Mucosa of descending colon (tissue), 3 donors: Measurements from ENCODE around the gene GALNTL6. TPM values are rescaled to one million over a fixed set of nuclear protein-coding genes. Genes with fewer than 3 reads are reported as not detected.

ENCODE experiments used
- ATAC-seq: fragments of 200-7000 bp; cut with Tn5 transposase; one replicate; pipeline ENCODE4 v1.9.1; 2020; ENCODE audit warnings: mild to moderate bottlenecking, moderate library complexity
- DNase-seq, 3 donors: peaks; one replicate each; pipeline ENCODE4 v3.0.0-alpha.2; 2020
- H3K36me3 ChIP-seq: fragments of 200-600 bp; one replicate; pipeline ENCODE4 v1.8.0; 2021; ENCODE audit warnings: low read depth, mild to moderate bottlenecking
- H3K4me1 ChIP-seq: fragments of 200-600 bp; one replicate; pipeline ENCODE4 v1.8.0; 2021; ENCODE audit warnings: low read depth, mild to moderate bottlenecking
- H3K4me3 ChIP-seq: fragments of 200-600 bp; one replicate; pipeline ENCODE4 v1.8.0; 2021; ENCODE audit warnings: mild to moderate bottlenecking
- H3K9me3 ChIP-seq: fragments of 200-600 bp; one replicate; pipeline ENCODE4 v1.8.0; 2021; ENCODE audit warnings: mild to moderate bottlenecking
- CTCF ChIP-seq: fragments of 200-600 bp; IDR thresholded peaks from one replicate; pipeline ENCODE4 v1.8.0; 2022; ENCODE audit warnings: antibody characterized with exemption, mild to moderate bottlenecking
- intact Hi-C, 2 donors: fragments of 100-400 bp; cut with DNase I in 1 of 2; cut with micrococcal nuclease in 1 of 2; formaldehyde crosslinking; loops; one replicate each; pipeline versions ENCODE4 v1.11.0 to v1.11.1; 2022; cut with DNase I, micrococcal nuclease
- total RNA-seq, 3 donors: library from RNA; stranded (reverse); fragmentation: NEBNext Ultra II Directional in 2 of 3; extraction: Animal tissue kit (Norgen Biotek cat#: 25700) in 2 of 3; gene quantifications; one replicate each; pipeline versions ENCODE4 v1.2.1 to v1.2.4, GENCODE V29; 2021 to 2023
- donor health status: DM: no; HTN: no; CAD: no; lungs with moderate emphysema.
- donor health status: DM: no; HTN: no; CAD: no.
- donor health status: DM: no; HTN: yes; CAD: no.

The GALNTL6 gene
- total RNA-seq, 3 donors from 2014 or later: 0.12 to 0.27 (median 0.19) TPM

- Histone ChIP-seq H3K36me3 (no peaks in the 10 kb centered on the region), H3K9me3 (peaks cover under 1% of the 10 kb centered on the region), H3K4me1 (peaks cover 6% of the 10 kb centered on the region), H3K4me3 (no peak overlapping the region)
- intact Hi-C loops: no loop called here
- ATAC-seq (no peak), DNase-seq (no peak)
- no peak for TF ChIP-seq CTCF
Measured at GRCh38 chr4:172983631-172984030, 1170.4 kb downstream of the GALNTL6 start.

- Histone ChIP-seq H3K36me3 (no peaks in the 10 kb centered on the region), H3K4me3 (no peak overlapping the region), H3K4me1 (peaks cover 7% of the 10 kb centered on the region), H3K9me3 (peaks cover 2% of the 10 kb centered on the region)
- intact Hi-C loops: no loop called here
- DNase-seq (no peak), ATAC-seq (no peak)
- no peak for TF ChIP-seq CTCF
Measured at GRCh38 chr4:172985552-172985951, 1172.3 kb downstream of the GALNTL6 start.

GRCh38 chr4:172986114-172986513 lies 1172.9 kb downstream of the GALNTL6 start:
- Histone ChIP-seq H3K9me3 (peaks cover 2% of the 10 kb centered on the region), H3K4me3 (no peak overlapping the region), H3K4me1 (peaks cover 7% of the 10 kb centered on the region), H3K36me3 (no peaks in the 10 kb centered on the region)
- intact Hi-C loops: no loop called here
- ATAC-seq: no peak
- no peak for TF ChIP-seq CTCF
- DNase-seq: no peak

GRCh38 chr4:172989984-172990820 lies 1177.0 kb downstream of the GALNTL6 start:
- Histone ChIP-seq H3K36me3 (no peaks in the 10 kb centered on the region), H3K4me1 (peaks cover 7% of the 10 kb centered on the region), H3K4me3 (no peak overlapping the region), H3K9me3 (peaks cover 2% of the 10 kb centered on the region)
- ATAC-seq: peak; percentile 92
- peak in 1 of 3 donors; percentile 37 for DNase-seq
- intact Hi-C loops: no loop called here
- no peak for TF ChIP-seq CTCF

GRCh38 chr4:172992648-172993378 lies 1179.6 kb downstream of the GALNTL6 start:
- Histone ChIP-seq H3K36me3 (no peaks in the 10 kb centered on the region), H3K4me1 (peaks cover 7% of the 10 kb centered on the region), H3K4me3 (no peak overlapping the region), H3K9me3 (peaks cover 2% of the 10 kb centered on the region)
- DNase-seq: no peak
- intact Hi-C loops: no loop called here
- no peak for TF ChIP-seq CTCF
- ATAC-seq: peak; percentile 37
